Kidney (tissue), 14 donors: Measurements from ENCODE around the gene HORMAD1. TPM values are rescaled to one million over a fixed set of nuclear protein-coding genes. Genes with fewer than 3 reads are reported as not detected.

Experiments used
- DNase-seq, 5 donors: peaks; one replicate each; pipeline ENCODE4 v3.0.0-alpha.2; 2013 to 2020
- FAIRE-seq: peaks from 2 replicates; lab custom pipeline; 2012; peaks lifted over from hg19 to GRCh38; lab: Jason Lieb, UNC
- H3K27ac ChIP-seq, 2 donors: one replicate each; pipeline ENCODE4 v1.7.0; 2013; ENCODE audit warnings: low read depth in 2 of 2, low read length in 2 of 2, inconsistent platforms in 1 of 2
- H3K27me3 ChIP-seq: one replicate; pipeline ENCODE4 v1.7.1; 2013; ENCODE audit warnings: low read length, inconsistent platforms; ENCODE audit not compliant: control insufficient read depth, insufficient read depth
- H3K36me3 ChIP-seq, 3 donors: one replicate each; pipeline versions ENCODE4 v1.7.0 to v1.7.1; 2013; ENCODE audit warnings: low read length in 3 of 3, control low read depth in 1 of 3, inconsistent platforms in 1 of 3; ENCODE audit not compliant: insufficient read depth in 3 of 3, control insufficient read depth in 2 of 3
- H3K4me1 ChIP-seq, 3 donors: one replicate each; pipeline versions ENCODE4 v1.7.0 to v1.7.1; 2013; ENCODE audit warnings: low read length in 3 of 3, inconsistent platforms in 1 of 3, low read depth in 1 of 3; ENCODE audit not compliant: control insufficient read depth in 2 of 3, insufficient read depth in 2 of 3
- H3K4me3 ChIP-seq, 3 donors: one replicate each; pipeline versions ENCODE4 v1.7.0 to v1.8.1; 2013; ENCODE audit warnings: low read length in 3 of 3, control low read depth in 1 of 3, inconsistent platforms in 1 of 3
- H3K9ac ChIP-seq, 3 donors: one replicate each; pipeline versions ENCODE4 v1.7.0 to v1.7.1; 2013; ENCODE audit warnings: low read length in 3 of 3, control low read depth in 1 of 3, inconsistent platforms in 1 of 3
- H3K9me3 ChIP-seq, 3 donors: one replicate each; pipeline versions ENCODE4 v1.7.0 to v1.7.1; 2013; ENCODE audit warnings: low read length in 3 of 3, control low read depth in 1 of 3, inconsistent platforms in 1 of 3; ENCODE audit not compliant: control insufficient read depth in 2 of 3, insufficient read depth in 1 of 3
- intact Hi-C: fragments of 100-400 bp; cut with DNase I; formaldehyde crosslinking; loops from one replicate; pipeline ENCODE4 v1.11.1; 2022
- polyA plus RNA-seq: library from polyadenylated mRNA; stranded (reverse); fragments of 350-450 nt; fragmentation: Illumina TruSeq; extraction: RNeasy Lipid Tissue Mini Kit (QIAGEN cat#74804); gene quantifications from one replicate; pipeline ENCODE4 v1.2.3, GENCODE V29; 2014; ENCODE audit warnings: low read depth, low replicate concordance; ENCODE audit not compliant: insufficient read depth
- total RNA-seq: library from RNA; stranded (reverse); fragmentation: NEBNext Ultra II Directional; extraction: Animal tissue kit (Norgen Biotek cat#: 25700); gene quantifications from one replicate; pipeline ENCODE4 v1.2.1, GENCODE V29; 2021
- TF ChIP-seq, protein P1 (sequence below): IDR thresholded peaks from 3 replicates; pipeline ENCODE4 v1.5.1; 2012; ENCODE audit warnings: mild to moderate bottlenecking, moderate library complexity, borderline replicate concordance; ENCODE audit not compliant: insufficient read depth; ENCODE audit errors: extremely low read depth
- donor health status: control.
- donor health status: control.
- donor health status: control.
- donor health status: control.
- donor health status: control.
- donor health status: DM: yes; HTN: yes; CAD: no.
- donor health status: Normal renal cell carcinoma (clear cell type).

The HORMAD1 gene
- total and polyA plus RNA-seq, 2 donors from 2014 or later: 0.13 TPM; not detected in 1

DNA sequence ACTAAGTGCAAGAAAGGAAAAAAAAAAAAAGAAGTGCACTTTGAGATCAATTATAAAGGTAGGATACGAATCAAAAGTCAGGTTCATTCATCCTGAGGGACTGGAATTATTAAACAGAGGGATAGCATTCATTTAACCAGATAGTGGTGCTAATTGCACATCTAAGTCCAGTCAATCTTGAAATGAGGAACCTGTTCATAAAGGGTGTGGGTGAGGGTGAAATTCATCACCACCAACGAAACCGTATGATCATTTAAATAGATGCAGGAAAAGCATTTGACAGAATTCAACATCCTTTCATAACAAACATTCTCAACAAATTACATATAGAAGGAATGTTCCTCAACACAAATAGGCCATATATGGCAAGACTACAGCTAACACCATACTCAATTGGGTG lies 39.3 kb upstream of the HORMAD1 start:
- no peak overlapping the region for H3K27ac ChIP-seq
- no peak overlapping the region for H3K4me3 ChIP-seq
- DNase-seq (no peak), FAIRE-seq (no peak)
- intact Hi-C loops: no loop called here
- TF ChIP-seq, protein P1, sequence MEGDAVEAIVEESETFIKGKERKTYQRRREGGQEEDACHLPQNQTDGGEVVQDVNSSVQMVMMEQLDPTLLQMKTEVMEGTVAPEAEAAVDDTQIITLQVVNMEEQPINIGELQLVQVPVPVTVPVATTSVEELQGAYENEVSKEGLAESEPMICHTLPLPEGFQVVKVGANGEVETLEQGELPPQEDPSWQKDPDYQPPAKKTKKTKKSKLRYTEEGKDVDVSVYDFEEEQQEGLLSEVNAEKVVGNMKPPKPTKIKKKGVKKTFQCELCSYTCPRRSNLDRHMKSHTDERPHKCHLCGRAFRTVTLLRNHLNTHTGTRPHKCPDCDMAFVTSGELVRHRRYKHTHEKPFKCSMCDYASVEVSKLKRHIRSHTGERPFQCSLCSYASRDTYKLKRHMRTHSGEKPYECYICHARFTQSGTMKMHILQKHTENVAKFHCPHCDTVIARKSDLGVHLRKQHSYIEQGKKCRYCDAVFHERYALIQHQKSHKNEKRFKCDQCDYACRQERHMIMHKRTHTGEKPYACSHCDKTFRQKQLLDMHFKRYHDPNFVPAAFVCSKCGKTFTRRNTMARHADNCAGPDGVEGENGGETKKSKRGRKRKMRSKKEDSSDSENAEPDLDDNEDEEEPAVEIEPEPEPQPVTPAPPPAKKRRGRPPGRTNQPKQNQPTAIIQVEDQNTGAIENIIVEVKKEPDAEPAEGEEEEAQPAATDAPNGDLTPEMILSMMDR: no peak
- H3K9me3 ChIP-seq: peaks cover 0 to 4% (median 0%) of the 10 kb centered on the region in 3 donors
- no peaks in the 10 kb centered on the region for H3K4me1 ChIP-seq
- H3K36me3 ChIP-seq: no peaks in the 10 kb centered on the region
- no peak overlapping the region for H3K9ac ChIP-seq
- no peaks in the 10 kb centered on the region for H3K27me3 ChIP-seq

DNA sequence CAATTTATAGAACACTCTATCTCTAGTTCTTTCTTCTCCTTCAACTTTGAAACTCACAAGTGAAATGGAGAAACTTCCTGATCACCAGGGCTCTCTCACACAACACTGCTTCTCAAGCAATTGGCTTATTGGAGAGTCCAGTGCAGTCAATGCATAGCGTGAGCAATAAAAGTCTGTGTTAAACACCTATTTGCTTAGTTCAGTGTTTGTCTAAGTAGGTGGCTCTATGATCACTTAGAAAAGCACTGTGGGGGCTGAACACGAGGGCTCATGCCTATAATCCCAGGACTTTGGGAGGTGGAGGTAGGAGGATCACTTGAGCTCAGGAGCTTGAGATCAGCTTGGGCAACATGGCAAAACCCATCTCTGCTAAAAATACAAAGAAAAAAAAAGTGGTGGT lies 32.7 kb upstream of the HORMAD1 start:
- intact Hi-C loops: no loop called here
- DNase-seq (no peak), FAIRE-seq (no peak)

GRCh38 chr1:150751443-150751842 lies 30.7 kb upstream of the HORMAD1 start:
- DNase-seq: no peak
- Histone ChIP-seq H3K36me3 (no peaks in the 10 kb centered on the region), H3K4me1 (no peaks in the 10 kb centered on the region), H3K27me3 (no peaks in the 10 kb centered on the region), H3K4me3 (no peak overlapping the region), H3K27ac (no peak overlapping the region), H3K9ac (no peak overlapping the region), H3K9me3 (no peaks in the 10 kb centered on the region)
- TF ChIP-seq, protein P1: no peak
- no peak for FAIRE-seq
- intact Hi-C loops: no loop called here

More for the DNA sequence above, 32.7 kb upstream of the HORMAD1 start:
- H3K4me3 ChIP-seq: no peak overlapping the region
- no peaks in the 10 kb centered on the region for H3K27me3 ChIP-seq
- no peaks in the 10 kb centered on the region for H3K9me3 ChIP-seq
- no peaks in the 10 kb centered on the region for H3K36me3 ChIP-seq
- no peak overlapping the region for H3K27ac ChIP-seq
- no peaks in the 10 kb centered on the region for H3K4me1 ChIP-seq
- TF ChIP-seq, protein P1: no peak
- no peak overlapping the region for H3K9ac ChIP-seq

DNA sequence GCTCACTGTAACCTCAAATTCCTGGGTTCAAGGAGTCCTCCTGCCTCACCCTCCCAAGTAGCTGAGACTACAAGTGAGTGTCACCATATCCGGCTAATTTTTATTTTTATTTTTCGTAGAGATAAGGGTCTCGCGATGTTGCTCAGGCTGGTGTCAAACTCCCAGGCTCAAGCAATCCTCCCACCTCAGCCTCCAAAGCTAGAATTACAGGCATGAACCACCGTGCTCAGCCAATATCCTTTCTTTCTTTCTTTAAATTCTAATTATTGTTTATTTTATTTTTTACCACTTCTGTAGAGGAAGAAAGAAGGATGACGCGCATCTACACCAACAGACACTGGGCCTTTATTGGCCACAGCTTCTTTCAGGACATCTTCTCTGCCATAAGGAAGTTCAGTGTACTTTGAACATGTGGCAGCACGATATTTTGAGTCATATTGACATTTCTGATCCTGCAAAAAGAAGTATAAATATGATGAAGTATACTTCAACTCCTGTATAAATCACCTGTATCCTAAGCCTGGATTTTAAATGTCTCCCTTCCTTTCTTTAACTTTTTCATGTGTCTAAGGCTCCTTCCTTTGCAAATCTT lies 29.1 kb upstream of the HORMAD1 start:
- no peaks in the 10 kb centered on the region for H3K9me3 ChIP-seq
- no peak for FAIRE-seq
- no peaks in the 10 kb centered on the region for H3K27me3 ChIP-seq
- TF ChIP-seq, protein P1: no peak
- intact Hi-C loops: no loop called here
- H3K4me1 ChIP-seq: no peaks in the 10 kb centered on the region
- no peak overlapping the region for H3K9ac ChIP-seq
- H3K4me3 ChIP-seq: no peak overlapping the region
- no peaks in the 10 kb centered on the region for H3K36me3 ChIP-seq
- no peak for DNase-seq
- H3K27ac ChIP-seq: no peak overlapping the region
